Kidney (tissue), 14 donors: ENCODE results near the gene PID1. TPM values are rescaled to one million over a fixed set of nuclear protein-coding genes. Genes with fewer than 3 reads are reported as not detected.

Source experiments
- DNase-seq, 5 donors: peaks; one replicate each; pipeline ENCODE4 v3.0.0-alpha.2; 2013 to 2020
- FAIRE-seq: peaks from 2 replicates; lab custom pipeline; 2012; peaks lifted over from hg19 to GRCh38; lab: Jason Lieb, UNC
- H3K27ac ChIP-seq, 2 donors: one replicate each; pipeline ENCODE4 v1.7.0; 2013; ENCODE audit warnings: low read depth in 2 of 2, low read length in 2 of 2, inconsistent platforms in 1 of 2
- H3K27me3 ChIP-seq: one replicate; pipeline ENCODE4 v1.7.1; 2013; ENCODE audit warnings: low read length, inconsistent platforms; ENCODE audit not compliant: control insufficient read depth, insufficient read depth
- H3K36me3 ChIP-seq, 3 donors: one replicate each; pipeline versions ENCODE4 v1.7.0 to v1.7.1; 2013; ENCODE audit warnings: low read length in 3 of 3, control low read depth in 1 of 3, inconsistent platforms in 1 of 3; ENCODE audit not compliant: insufficient read depth in 3 of 3, control insufficient read depth in 2 of 3
- H3K4me1 ChIP-seq, 3 donors: one replicate each; pipeline versions ENCODE4 v1.7.0 to v1.7.1; 2013; ENCODE audit warnings: low read length in 3 of 3, inconsistent platforms in 1 of 3, low read depth in 1 of 3; ENCODE audit not compliant: control insufficient read depth in 2 of 3, insufficient read depth in 2 of 3
- H3K4me3 ChIP-seq, 3 donors: one replicate each; pipeline versions ENCODE4 v1.7.0 to v1.8.1; 2013; ENCODE audit warnings: low read length in 3 of 3, control low read depth in 1 of 3, inconsistent platforms in 1 of 3
- H3K9ac ChIP-seq, 3 donors: one replicate each; pipeline versions ENCODE4 v1.7.0 to v1.7.1; 2013; ENCODE audit warnings: low read length in 3 of 3, control low read depth in 1 of 3, inconsistent platforms in 1 of 3
- H3K9me3 ChIP-seq, 3 donors: one replicate each; pipeline versions ENCODE4 v1.7.0 to v1.7.1; 2013; ENCODE audit warnings: low read length in 3 of 3, control low read depth in 1 of 3, inconsistent platforms in 1 of 3; ENCODE audit not compliant: control insufficient read depth in 2 of 3, insufficient read depth in 1 of 3
- CTCF ChIP-seq: IDR thresholded peaks from 3 replicates; pipeline ENCODE4 v1.5.1; 2012; ENCODE audit warnings: mild to moderate bottlenecking, moderate library complexity, borderline replicate concordance; ENCODE audit not compliant: insufficient read depth; ENCODE audit errors: extremely low read depth
- intact Hi-C: fragments of 100-400 bp; cut with DNase I; formaldehyde crosslinking; loops from one replicate; pipeline ENCODE4 v1.11.1; 2022
- polyA plus RNA-seq: library from polyadenylated mRNA; stranded (reverse); fragments of 350-450 nt; fragmentation: Illumina TruSeq; extraction: RNeasy Lipid Tissue Mini Kit (QIAGEN cat#74804); gene quantifications from one replicate; pipeline ENCODE4 v1.2.3, GENCODE V29; 2014; ENCODE audit warnings: low read depth, low replicate concordance; ENCODE audit not compliant: insufficient read depth
- total RNA-seq: library from RNA; stranded (reverse); fragmentation: NEBNext Ultra II Directional; extraction: Animal tissue kit (Norgen Biotek cat#: 25700); gene quantifications from one replicate; pipeline ENCODE4 v1.2.1, GENCODE V29; 2021
- donor health status: control.
- donor health status: control.
- donor health status: control.
- donor health status: control.
- donor health status: control.
- donor health status: DM: yes; HTN: yes; CAD: no.
- donor health status: Normal renal cell carcinoma (clear cell type).

Gene PID1
- total and polyA plus RNA-seq, 2 donors from 2014 or later, result 2.1 to 9.4 TPM

GRCh38 chr2:229235131-229235914 is 35.8 kb downstream of the PID1 start:
- Histone ChIP-seq H3K4me1 (no peaks in the 10 kb centered on the region), H3K9me3 (peaks cover 0 to under 1% (median 0%) of the 10 kb centered on the region in 3 donors), H3K27me3 (no peaks in the 10 kb centered on the region), H3K27ac (no peak overlapping the region), H3K9ac (no peak overlapping the region), H3K36me3 (no peaks in the 10 kb centered on the region), H3K4me3 (no peak overlapping the region)
- TF ChIP-seq CTCF, result no peak
- intact Hi-C loops, result no loop called here
- FAIRE-seq (no peak), DNase-seq (peak in 3 of 5 donors; percentile 18 to 52 (median 38))

- intact Hi-C loops, result no loop called here
- TF ChIP-seq CTCF, result no peak
- no peaks in the 10 kb centered on the region for H3K9me3 ChIP-seq
- DNase-seq, result no peak
- H3K4me1 ChIP-seq, result no peaks in the 10 kb centered on the region
- no peaks in the 10 kb centered on the region for H3K27me3 ChIP-seq
- no peak overlapping the region for H3K27ac ChIP-seq
- H3K36me3 ChIP-seq, result no peaks in the 10 kb centered on the region
- no peak for FAIRE-seq
- no peak overlapping the region for H3K4me3 ChIP-seq
- no peak overlapping the region for H3K9ac ChIP-seq
Measured at GRCh38 chr2:229231885-229232284, 39.2 kb downstream of the PID1 start.

GRCh38 chr2:229231328-229231868 is 39.7 kb downstream of the PID1 start:
- no peak for DNase-seq

More at GRCh38 chr2:229231328-229231868, 39.7 kb downstream of the PID1 start:
- H3K9ac ChIP-seq, result no peak overlapping the region
- H3K9me3 ChIP-seq, result no peaks in the 10 kb centered on the region
- no peaks in the 10 kb centered on the region for H3K27me3 ChIP-seq
- no peaks in the 10 kb centered on the region for H3K4me1 ChIP-seq
- no peak for TF ChIP-seq CTCF
- intact Hi-C loops, result no loop called here
- no peaks in the 10 kb centered on the region for H3K36me3 ChIP-seq
- H3K27ac ChIP-seq, result no peak overlapping the region
- no peak overlapping the region for H3K4me3 ChIP-seq
- FAIRE-seq, result no peak
